ENCODE data around the gene FUS.

Gene FUS

DNA sequence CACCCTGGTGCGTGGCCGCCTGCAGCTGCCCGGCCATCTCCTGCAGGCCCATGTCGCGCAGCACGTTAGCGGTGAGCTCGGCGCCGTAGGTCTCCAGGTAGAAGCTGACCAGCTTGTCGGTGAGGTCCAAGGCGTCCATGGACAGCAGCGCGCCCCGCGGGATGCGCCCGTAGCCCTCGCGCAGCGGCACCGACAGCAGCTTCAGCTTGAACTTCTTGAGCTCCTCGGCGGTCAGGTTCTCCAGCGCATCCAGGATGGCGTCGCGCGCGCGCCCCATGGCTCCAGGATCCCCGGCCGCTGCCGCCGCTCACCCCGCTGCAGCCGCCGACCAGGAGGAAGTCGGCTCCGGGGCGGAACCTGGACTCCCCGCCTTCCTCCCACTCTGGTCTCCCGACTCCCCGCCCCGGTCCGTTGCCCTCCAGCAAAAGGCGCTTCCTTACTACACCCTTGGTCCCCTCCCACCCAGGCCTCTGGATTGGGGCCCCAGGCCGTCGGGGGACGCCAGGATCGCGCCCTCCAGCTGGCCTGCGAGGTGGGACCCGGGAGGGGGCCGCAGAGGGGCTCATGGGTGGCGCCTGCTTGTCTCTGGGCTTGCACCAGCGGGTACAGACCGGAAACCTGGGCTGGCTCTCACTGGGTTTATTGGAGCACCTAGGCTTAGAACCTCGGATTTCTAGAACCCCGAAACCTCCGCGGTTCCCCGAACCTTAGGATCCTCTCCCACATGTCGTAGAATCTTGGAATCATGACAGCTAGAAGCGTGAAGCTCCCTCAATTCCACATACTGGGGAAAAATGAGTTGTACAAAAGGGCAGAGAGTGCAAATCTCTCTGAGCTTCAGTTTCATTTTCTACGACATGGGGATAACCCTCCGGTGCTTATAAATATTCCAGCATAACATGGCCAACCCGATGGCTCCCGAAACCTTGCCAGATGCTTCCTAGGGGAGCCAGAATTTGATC is 22.8 kb downstream of the FUS start, which contains the start of gene PYCARD:
PYCARD (minus strand) TSS at position 347 of the 962 bp plus-strand sequence; CDS start at position 277, 70 bp downstream.
- no peak for DNase-seq (ENCODE audit: low read depth)

DNA sequence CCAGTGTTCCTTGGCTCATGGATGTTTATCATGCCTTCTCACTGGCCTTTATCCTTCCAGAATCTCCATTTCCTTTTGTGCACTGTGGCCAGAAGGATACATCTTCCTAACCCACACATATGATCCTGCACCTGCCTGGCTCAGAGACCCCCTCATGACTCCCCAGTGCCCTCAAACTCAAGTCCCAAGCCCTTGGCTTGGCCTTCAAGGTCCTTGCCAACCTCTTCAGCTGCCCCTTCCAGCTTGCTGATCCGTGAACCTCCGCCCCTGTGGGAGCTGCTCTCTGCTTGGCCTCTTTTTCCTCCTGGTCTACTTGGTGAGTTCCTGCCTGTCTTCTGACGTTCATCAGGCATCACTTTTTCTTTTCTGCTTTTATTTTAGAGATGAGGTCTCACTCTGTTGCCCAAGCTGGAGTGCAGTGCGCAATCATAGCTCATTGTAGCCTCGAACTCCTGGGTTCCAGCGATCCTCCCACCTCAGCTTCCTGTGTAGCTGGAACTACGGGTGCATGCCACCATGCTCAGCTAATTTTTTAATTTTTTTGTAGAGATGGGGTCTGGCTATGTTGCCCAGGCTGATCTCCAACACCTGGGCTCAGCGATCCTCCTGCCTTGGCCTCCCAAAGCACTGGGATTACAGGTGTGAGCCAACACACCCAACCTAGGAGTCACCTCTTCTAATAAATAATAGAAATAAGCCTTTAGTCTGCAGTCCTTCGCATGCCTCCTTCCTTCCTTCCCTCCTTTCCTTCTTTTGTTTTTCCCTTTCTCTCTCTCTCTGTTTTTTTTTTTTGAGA is 25.1 kb downstream of the FUS start:
- no peak for DNase-seq (ENCODE audit: low read depth)

DNA sequence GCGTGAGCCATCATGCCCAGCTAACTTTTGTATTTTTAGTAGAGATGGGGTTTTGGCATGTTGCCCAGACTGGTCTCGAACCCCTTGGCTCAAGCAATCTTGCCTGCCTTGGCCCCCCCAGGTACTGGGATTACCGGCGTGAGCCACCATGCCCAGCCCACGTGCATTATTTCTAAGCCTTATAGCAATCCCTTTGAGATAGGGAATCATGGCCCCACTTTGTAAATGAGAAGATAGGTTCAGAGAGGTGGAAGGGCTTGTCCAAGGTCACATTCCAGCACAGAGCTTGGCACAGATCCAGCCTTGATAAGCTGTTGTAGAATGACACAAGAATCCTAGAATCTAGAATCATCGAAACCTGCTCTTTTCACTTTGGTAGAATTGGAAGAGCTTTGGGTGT is 26.8 kb downstream of the FUS start:
- DNase-seq (ENCODE audit: low read depth) = no peak

DNA sequence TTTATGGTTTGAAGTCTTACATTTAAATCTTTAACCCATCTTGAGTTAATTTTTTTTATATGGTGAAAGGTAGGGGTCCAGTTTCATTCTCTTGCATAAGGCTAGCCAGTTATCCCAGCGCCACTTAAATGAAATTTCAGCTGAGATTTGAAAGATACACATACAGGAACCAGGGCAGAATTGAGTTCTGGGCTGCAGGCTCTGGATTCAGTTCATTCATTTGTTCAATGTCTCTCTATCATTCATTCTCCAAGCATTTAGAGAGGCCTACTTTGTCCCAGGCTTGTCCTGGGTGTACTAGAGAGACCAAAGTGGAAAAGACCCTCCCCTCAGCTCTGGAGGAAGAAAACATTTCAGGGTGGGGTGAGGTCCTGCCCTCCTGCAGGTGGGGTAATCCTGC is 33.4 kb downstream of the FUS start:
- no peak for DNase-seq (ENCODE audit: low read depth)

GRCh38 chr16:31213877-31214707 is 34.2 kb downstream of the FUS start, which contains the start of gene TRIM72:
TRIM72 (plus strand) TSS chr16:31214119; CDS start chr16:31214739, 620 bp downstream.
- no peak for DNase-seq (ENCODE audit: low read depth)

DNA sequence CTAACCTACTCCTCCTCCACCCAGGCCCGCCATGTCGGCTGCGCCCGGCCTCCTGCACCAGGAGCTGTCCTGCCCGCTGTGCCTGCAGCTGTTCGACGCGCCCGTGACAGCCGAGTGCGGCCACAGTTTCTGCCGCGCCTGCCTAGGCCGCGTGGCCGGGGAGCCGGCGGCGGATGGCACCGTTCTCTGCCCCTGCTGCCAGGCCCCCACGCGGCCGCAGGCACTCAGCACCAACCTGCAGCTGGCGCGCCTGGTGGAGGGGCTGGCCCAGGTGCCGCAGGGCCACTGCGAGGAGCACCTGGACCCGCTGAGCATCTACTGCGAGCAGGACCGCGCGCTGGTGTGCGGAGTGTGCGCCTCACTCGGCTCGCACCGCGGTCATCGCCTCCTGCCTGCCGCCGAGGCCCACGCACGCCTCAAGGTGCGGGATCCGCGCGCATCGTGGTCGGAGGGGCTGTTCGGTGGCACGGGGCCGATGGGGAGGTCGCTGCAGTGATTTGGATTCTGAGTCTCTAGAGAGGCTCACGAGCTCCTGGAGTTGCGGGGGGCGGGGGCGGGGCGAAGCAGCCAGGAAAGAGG is 34.9 kb downstream of the FUS start:
- DNase-seq (ENCODE audit: low read depth) = no peak

DNA sequence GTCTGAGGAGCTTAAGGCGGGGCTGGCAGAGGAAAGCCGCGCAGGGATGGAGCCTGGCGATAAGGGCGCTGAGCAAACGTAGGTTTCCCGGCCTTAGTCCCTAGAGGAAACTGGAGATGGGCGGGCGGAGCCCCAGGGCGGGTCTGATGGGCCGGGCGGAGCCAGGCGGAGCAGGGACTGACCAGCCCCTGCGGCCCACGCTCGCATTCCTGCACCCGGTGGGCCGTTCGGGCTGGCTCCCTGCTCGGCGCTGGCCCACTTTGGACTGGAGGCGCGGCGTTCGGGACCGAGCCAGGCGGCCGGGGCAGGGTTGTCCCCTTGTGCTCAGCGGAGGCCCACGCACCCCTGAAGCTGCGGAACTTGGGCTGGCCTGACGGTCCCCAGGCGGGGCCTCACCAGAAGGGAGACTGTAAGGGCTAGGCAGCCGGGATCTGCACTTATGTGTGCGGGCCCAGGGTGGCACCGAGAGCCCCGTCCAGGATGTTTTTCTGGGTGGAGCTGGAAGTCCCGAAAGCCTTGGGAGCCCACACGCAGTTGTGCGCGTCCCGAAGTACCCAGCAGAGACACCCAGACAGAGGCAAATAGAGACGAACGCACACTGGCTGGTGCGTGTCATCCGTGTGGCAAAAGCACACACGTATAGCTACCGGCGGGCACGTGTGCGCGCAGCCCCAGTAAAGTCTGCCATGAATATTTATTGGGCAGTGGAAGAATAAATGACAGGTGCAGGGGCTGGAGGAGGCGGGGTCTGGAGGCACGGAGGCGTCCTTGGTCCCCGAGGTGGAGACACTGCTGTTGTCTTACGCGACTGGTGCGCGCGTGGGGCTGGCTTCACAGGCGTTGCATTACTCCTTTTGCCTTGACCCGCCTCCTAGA is 35.6 kb downstream of the FUS start:
- DNase-seq (ENCODE audit: low read depth) = peak; percentile 15

GRCh38 chr16:31216422-31217135 is 36.6 kb downstream of the FUS start, which contains the start of gene PYDC1:
PYDC1 (minus strand) TSS chr16:31217135; CDS start chr16:31217028, 107 bp downstream.
- DNase-seq (ENCODE audit: low read depth) = no peak

DNA sequence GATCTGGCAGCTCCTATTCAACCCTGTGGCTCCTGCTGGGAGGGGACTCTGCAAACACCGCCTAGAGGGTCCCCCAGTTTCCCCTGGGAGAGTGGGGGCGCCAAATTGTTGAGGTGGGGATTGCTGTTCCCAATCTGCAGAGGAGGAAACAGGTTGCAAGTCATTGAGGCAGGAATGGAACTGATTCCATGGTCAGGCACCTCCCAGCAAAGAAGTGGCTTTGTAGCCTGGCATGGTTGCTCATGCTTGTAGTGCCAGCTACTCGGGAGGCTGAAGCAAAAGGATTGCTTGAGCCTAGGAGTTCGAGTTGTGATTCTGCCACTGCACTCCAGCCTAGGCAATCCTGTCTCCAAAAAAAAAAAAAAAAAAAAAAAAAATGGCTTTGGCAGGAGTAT is 37.2 kb downstream of the FUS start:
- no peak for DNase-seq (ENCODE audit: low read depth)

DNA sequence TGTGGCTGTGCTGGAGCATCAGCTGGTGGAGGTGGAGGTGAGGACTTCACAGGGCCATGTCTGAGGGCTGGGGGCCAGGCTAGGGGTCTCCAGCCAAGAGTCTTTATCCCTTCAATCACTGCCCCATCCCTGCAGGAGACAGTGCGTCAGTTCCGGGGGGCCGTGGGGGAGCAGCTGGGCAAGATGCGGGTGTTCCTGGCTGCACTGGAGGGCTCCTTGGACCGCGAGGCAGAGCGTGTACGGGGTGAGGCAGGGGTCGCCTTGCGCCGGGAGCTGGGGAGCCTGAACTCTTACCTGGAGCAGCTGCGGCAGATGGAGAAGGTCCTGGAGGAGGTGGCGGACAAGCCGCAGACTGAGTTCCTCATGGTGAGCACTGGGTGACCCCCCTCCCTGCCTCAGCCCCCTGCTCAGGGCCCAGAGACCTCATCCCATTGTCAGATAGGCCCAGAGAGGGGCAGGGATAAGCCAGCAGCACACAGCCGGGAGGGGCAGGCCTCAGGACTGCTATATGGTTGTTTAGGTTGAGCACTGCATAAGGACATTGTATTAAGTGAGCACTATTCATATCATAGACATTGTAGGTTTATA is 39.3 kb downstream of the FUS start:
- DNase-seq (ENCODE audit: low read depth) = no peak

GRCh38 chr16:31221357-31222160 is 41.6 kb downstream of the FUS start:
- DNase-seq (ENCODE audit: low read depth) = no peak

DNA sequence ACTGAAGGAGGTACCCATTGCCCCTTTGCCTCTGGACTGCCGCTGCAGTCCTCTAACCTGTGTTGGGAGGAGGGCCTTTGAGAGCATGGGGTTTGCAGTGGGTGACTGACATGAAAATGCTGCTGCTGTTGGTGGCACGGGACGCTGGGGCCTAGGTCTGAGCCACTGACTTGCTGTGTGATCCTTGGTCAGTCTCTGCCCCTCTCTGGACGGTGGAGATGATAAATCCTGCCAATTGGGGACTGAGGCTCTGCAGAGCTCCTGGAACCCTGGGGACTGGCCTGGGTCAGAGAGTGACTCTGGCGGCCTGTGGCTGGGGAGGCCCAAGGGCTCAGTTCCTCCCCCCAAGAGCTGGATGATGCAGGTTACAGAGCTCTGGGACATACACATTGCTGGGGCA is 43.1 kb downstream of the FUS start:
- DNase-seq (ENCODE audit: low read depth) = no peak

DNA sequence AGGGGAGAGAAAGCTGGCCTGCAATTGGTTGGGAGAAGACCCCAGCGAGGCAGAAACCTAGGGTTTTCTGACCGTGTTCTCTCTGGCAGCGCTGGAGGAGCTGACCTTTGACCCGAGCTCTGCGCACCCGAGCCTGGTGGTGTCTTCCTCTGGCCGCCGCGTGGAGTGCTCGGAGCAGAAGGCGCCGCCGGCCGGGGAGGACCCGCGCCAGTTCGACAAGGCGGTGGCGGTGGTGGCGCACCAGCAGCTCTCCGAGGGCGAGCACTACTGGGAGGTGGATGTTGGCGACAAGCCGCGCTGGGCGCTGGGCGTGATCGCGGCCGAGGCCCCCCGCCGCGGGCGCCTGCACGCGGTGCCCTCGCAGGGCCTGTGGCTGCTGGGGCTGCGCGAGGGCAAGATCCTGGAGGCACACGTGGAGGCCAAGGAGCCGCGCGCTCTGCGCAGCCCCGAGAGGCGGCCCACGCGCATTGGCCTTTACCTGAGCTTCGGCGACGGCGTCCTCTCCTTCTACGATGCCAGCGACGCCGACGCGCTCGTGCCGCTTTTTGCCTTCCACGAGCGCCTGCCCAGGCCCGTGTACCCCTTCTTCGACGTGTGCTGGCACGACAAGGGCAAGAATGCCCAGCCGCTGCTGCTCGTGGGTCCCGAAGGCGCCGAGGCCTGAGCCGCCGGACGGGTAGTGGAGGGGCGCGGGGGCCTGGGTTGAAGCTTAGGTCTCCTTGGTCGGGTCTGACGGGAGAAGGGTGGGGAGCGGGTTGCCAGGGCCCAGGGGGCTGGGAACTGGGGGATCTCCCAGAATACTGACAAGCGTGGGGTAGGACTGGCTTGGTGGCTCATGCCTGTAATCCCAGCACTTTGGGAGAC is 44.4 kb downstream of the FUS start:
- no peak for DNase-seq (ENCODE audit: low read depth)

DNA sequence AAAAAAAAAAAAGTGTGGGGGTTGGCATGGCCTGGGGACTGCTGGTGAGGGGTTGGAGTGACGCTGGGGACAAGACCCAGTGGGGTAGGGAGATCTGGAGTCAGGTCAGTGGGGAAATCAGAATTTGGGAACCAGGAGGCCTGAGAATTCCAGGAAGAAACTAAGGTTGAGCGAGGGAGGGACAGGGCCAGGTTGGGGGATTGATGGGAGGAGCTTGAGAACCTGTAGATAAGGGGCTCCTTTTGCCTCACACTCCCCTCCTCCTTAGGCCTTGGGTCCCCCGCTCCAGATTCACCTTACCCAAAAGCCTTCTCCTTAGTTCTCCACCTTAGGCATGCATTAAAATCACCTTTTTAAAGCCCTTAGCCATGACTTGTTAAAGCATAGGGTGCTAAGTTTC is 45.3 kb downstream of the FUS start:
- no peak for DNase-seq (ENCODE audit: low read depth)

GRCh38 chr16:31228206-31228605 is 48.3 kb downstream of the FUS start:
- DNase-seq (ENCODE audit: low read depth) = no peak

GRCh38 chr16:31229501-31229900 is 49.6 kb downstream of the FUS start:
- DNase-seq (ENCODE audit: low read depth) = no peak

GRCh38 chr16:31238041-31238440 is 58.1 kb downstream of the FUS start:
- DNase-seq (ENCODE audit: low read depth) = no peak

Measured in non-pigmented ciliary epithelial cell (primary cell).